ENCODE results near the gene RNASEH1.

Gene RNASEH1

DNA sequence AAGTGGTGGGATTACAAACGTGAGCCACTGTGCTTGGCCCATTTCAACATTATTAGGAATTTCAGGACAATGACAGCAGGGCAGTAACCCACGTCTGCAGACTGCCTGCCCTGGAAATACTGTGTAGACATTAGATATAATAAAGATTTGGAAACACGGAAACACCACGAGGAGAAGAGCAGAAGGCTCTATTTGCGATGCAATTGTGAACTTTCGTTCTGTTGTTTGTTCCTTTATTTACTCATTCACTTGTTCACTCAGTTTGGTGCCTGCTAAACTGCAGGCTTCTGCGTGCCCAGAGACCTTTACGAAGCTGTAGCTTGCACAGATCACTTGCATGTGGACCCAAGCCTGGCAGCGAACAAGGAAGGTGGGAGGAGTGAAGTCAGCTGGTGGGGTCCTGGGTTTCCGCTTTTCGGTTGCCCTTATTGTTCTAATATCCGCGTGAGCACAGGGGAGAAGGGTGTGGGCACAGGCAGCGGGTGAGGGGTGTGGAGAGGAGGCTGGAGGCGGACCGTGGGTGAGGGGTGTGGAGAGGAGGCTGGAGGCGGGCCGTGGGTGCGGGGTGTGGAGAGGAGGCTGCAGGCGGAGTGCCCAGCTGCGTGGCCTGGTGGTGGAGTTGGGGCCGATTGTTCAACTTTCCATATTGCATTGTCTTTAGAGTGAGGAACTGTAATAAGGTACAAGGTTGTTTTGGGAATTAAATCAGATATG, 40.2 kb upstream of the RNASEH1 start:
- DNase-seq (no peak), ATAC-seq (replicated peaks) (no peak)
- peaks cover 6 to 20% of the 10 kb centered on the region in 2 donors for H3K27me3 Mint-ChIP-seq
- no peak overlapping the region for H3K4me3 Mint-ChIP-seq
- H3K9me3 Mint-ChIP-seq: no peaks in the 10 kb centered on the region
- H3K27ac Mint-ChIP-seq: no peak overlapping the region
- H3K4me1 Mint-ChIP-seq (ENCODE audit: low read depth in 2 of 2): no peaks in the 10 kb centered on the region
- peaks cover 3% of the 10 kb centered on the region for H3K36me3 Mint-ChIP-seq (ENCODE audit: insufficient read depth)

DNA sequence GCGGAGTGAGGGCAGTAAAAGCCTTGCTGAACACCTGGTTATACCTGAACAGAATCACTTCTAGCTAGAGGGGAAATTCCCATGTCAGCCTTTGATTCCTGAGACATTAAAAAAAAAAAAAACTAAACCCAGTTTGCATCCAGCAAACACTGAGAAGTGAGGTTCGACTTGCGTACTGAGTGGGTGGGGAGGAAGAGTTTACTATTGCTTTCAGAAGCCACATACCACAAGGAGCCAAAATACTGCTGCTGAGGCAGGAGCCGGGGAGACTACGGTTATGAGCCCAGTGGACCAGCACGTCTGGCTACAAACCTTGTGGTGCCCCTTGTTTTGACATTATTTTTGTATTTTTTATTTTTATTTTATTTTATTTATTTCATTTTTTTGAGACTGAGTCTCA, 39.4 kb upstream of the RNASEH1 start:
- Mint-ChIP-seq H3K9me3 (no peaks in the 10 kb centered on the region), H3K4me3 (no peak overlapping the region), H3K27ac (no peak overlapping the region), H3K36me3 (ENCODE audit: insufficient read depth) (peaks cover 3% of the 10 kb centered on the region), H3K27me3 (peaks cover 6 to 20% of the 10 kb centered on the region in 2 donors), H3K4me1 (ENCODE audit: low read depth in 2 of 2) (no peaks in the 10 kb centered on the region)
- ATAC-seq (replicated peaks) (no peak), DNase-seq (no peak)

DNA sequence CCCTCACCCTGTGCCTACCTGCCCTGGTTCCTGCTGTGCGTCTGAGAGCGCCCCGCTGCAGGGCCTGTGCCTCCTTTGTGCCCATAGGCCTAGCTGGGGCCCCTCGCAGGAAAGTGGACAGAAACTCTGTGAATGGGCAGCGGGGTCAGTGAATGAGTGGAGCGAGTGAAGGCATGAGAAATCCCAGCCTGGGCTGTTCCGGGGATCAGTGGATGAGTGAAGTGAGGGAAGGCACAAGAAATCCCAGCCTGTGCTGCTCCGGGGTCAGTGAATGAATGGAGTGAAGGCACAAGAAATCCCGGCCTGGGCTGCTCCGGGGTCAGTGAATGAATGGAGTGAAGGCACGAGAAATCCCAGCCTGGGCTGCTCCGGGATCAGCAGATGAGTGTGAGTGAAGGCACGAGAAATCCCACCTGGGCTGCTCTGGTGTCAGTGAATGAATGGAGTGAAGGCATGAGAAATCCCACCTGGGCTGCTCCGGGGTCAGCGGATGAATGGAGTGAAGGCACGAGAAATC, 38.8 kb upstream of the RNASEH1 start:
- Mint-ChIP-seq H3K4me1 (ENCODE audit: low read depth in 2 of 2) (no peaks in the 10 kb centered on the region), H3K27me3 (peaks cover 6 to 20% of the 10 kb centered on the region in 2 donors), H3K9me3 (no peaks in the 10 kb centered on the region), H3K27ac (no peak overlapping the region), H3K4me3 (no peak overlapping the region), H3K36me3 (ENCODE audit: insufficient read depth) (peaks cover 3% of the 10 kb centered on the region)
- DNase-seq (no peak), ATAC-seq (replicated peaks) (no peak)

DNA sequence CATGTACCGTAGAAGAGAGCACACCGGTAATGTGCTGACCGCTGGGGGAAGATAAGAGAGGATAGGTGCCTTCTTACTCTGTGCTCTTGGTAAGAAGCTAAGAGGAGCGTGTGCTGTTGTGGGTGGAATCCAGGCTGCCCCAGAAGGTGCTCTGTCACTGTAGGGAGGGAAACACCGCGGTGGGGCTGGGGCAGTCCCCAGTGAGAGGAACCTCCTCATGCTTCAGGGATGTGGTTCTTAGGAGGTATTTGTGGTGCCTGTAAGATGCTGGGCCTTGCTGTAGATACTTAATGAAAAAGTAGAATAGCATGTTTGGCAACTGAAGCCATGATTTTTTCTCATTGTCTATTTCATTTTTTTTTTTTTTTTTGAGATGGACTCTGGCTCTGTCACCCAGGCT, 37.9 kb upstream of the RNASEH1 start:
- H3K4me3 Mint-ChIP-seq: no peak overlapping the region
- H3K4me1 Mint-ChIP-seq (ENCODE audit: low read depth in 2 of 2): no peaks in the 10 kb centered on the region
- DNase-seq (no peak), ATAC-seq (replicated peaks) (no peak)
- no peak overlapping the region for H3K27ac Mint-ChIP-seq
- no peaks in the 10 kb centered on the region for H3K9me3 Mint-ChIP-seq
- H3K27me3 Mint-ChIP-seq: peaks cover 6 to 20% of the 10 kb centered on the region in 2 donors
- peaks cover 3% of the 10 kb centered on the region for H3K36me3 Mint-ChIP-seq (ENCODE audit: insufficient read depth)

DNA sequence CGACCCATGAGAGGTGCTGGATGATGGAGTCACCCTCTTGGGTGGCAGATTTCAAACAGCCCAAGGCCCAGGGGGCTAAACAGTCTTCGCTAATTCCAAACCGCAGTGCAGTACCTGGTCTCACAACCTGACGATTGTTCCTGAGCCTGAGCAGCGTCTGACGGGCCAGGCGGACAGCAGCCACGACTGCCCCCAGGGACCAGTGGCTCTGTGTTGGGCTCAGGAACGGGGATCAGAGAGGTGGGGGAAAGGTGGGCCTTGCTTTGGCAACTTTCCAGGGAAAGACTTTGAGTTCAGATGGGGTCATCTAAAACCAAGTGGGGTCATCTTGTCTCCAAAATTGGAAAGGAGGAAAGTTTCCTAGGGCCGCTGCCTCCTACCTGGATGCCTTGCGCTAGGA, 37.3 kb upstream of the RNASEH1 start:
- H3K27ac Mint-ChIP-seq: no peak overlapping the region
- peaks cover 3% of the 10 kb centered on the region for H3K36me3 Mint-ChIP-seq (ENCODE audit: insufficient read depth)
- DNase-seq (no peak), ATAC-seq (replicated peaks) (no peak)
- H3K4me1 Mint-ChIP-seq (ENCODE audit: low read depth in 2 of 2): no peaks in the 10 kb centered on the region
- peaks cover 6 to 20% of the 10 kb centered on the region in 2 donors for H3K27me3 Mint-ChIP-seq
- H3K4me3 Mint-ChIP-seq: no peak overlapping the region
- no peaks in the 10 kb centered on the region for H3K9me3 Mint-ChIP-seq

DNA sequence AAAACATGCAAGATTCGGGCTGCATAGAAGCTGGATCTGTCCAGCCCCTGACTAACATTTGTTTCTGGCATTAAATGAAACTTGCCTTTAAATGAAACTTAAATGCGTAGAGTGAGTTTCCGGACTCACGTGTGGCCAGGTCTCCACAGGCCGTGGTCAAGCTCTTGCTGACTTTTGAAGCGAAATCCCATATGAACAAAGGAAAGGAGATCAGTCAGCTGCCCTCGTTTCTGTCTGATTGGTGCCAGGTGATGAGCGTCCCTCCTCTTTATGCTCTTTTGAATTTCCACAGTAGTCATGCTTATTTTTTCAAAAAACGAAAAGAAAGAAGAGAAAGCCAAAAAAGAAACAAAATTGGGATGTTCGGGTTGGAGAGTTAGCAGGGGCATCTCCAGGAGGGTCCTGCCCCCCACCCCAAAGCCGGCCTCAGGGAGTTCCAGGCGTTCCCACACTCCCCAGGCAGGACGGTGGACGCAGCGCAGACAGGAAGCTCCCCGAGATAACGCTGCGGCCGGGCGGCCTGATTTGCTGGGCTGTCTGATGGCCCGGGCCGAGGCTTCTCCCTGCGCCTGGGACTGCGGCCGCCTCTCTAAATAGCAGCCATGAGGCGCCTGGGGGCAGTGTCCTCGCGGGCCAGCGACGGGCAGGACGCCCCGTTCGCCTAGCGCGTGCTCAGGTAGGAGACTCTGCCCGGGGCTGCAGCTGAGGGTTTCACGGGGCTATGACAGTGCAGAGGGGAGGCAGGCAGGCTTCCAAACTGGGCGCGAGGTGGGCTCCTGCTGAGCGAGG, 36.6 kb upstream of the RNASEH1 start, which contains the start of gene COLEC11:
TSS of gene COLEC11 (plus strand) at position 620 of the 789 bp plus-strand sequence. CDS start 9,229 bp downstream, outside the sequence.
- Mint-ChIP-seq H3K27me3 (peaks cover 6 to 20% of the 10 kb centered on the region in 2 donors), H3K9me3 (no peaks in the 10 kb centered on the region), H3K4me3 (no peak within 1 kb of the TSS), H3K4me1 (ENCODE audit: low read depth in 2 of 2) (no peaks in the 10 kb centered on the region), H3K27ac (no peak within 1 kb of the TSS), H3K36me3 (ENCODE audit: insufficient read depth) (peaks cover 3% of the 10 kb centered on the region)
- DNase-seq (no peak), ATAC-seq (replicated peaks) (no peak)

DNA sequence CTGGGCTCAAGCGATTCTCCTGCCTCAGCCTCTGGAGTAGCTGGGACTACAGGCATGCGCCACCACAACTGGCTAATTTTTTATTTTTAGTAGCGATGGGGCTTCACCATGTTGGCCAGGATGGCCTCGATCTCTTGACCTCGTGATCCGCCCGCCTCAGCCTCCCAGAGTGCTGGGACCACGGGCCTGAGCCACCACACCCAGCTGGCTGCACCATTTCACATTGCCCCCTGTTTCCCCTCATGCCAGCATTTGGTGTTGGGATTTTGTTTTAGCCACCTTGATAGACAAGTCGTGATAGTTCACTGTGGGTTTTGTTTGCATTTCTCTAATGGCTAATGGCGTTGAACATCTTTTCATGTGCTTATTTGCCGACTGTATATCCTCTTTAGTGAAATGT, 31.0 kb upstream of the RNASEH1 start:
- H3K36me3 Mint-ChIP-seq (ENCODE audit: insufficient read depth): peaks cover 3% of the 10 kb centered on the region
- no peak overlapping the region for H3K4me3 Mint-ChIP-seq
- H3K9me3 Mint-ChIP-seq: no peaks in the 10 kb centered on the region
- DNase-seq (no peak), ATAC-seq (replicated peaks) (no peak)
- no peaks in the 10 kb centered on the region for H3K4me1 Mint-ChIP-seq (ENCODE audit: low read depth in 2 of 2)
- no peaks in the 10 kb centered on the region for H3K27me3 Mint-ChIP-seq
- no peak overlapping the region for H3K27ac Mint-ChIP-seq

DNA sequence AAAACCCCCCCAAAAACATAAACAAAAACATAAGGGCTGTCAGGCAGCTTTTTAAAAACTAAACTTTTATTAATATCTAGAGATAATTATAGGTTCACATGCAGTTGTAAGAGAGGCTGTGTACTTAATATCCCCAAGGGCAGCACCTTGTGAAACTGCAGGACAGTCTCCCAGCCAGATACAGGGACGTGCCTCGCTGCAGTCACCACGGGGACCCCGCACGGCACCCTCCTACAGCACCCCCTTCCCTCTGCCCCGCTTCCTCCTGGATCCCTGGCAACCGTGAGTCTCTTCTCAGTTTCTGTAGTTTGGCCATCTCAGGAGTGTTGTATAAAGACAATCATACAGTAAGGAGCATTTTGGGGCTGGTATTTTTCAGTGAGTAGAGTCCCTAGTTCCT, 30.0 kb upstream of the RNASEH1 start:
- Mint-ChIP-seq H3K36me3 (ENCODE audit: insufficient read depth) (peaks cover 6% of the 10 kb centered on the region), H3K27ac (no peak overlapping the region), H3K4me3 (no peak overlapping the region), H3K9me3 (no peaks in the 10 kb centered on the region), H3K4me1 (ENCODE audit: low read depth in 2 of 2) (no peaks in the 10 kb centered on the region), H3K27me3 (no peaks in the 10 kb centered on the region)
- no peak for ATAC-seq (replicated peaks)
- DNase-seq: no peak

DNA sequence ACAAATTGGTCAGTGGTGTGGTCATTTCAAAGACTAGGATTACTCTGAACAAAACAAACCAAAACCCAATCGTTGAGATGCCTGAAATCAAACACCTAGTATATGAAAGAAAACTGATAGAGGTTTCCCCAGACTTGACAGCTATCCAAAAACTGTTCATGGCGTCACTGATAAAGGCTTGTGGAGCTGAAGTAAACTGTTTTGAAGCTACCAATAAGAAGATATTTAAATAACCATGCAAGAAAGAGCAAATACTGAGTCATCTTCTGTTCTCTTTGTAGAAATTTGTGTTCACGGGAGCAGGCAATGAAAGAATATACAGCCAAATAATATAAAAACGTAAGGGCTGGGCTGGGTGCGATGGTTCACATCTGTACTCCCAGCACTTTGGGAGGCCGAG, 29.3 kb upstream of the RNASEH1 start:
- ATAC-seq (replicated peaks): no peak
- no peak overlapping the region for H3K4me3 Mint-ChIP-seq
- H3K36me3 Mint-ChIP-seq (ENCODE audit: insufficient read depth): peaks cover 12% of the 10 kb centered on the region
- H3K27me3 Mint-ChIP-seq: no peaks in the 10 kb centered on the region
- H3K4me1 Mint-ChIP-seq (ENCODE audit: low read depth in 2 of 2): no peaks in the 10 kb centered on the region
- peak overlapping the region in 1 of 2 donors; percentile 3 for H3K27ac Mint-ChIP-seq
- DNase-seq: no peak
- no peaks in the 10 kb centered on the region for H3K9me3 Mint-ChIP-seq

DNA sequence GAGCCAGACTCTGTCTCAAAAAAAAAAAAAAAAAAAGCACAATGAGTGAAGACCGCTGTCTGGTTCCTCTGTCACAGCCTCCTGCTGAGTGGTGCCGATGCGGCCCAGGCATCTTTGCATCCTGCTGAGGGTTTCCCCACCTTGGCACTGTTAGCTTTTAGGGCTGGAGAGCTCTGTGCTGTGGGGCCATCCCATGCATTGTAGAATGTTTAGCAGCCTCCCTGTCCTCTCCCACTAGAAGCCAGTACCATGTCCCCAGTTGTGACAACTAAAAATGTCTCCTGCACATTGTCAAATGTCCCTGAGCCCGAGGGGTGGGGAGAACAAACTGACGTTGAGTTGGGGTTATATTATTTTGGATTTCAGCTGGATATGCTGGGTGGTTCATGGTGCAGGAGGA, 28.9 kb upstream of the RNASEH1 start:
- Mint-ChIP-seq H3K27ac (peak overlapping the region in 1 of 2 donors; percentile 3), H3K36me3 (ENCODE audit: insufficient read depth) (peaks cover 16% of the 10 kb centered on the region)
- no peak for ATAC-seq (replicated peaks)

DNA sequence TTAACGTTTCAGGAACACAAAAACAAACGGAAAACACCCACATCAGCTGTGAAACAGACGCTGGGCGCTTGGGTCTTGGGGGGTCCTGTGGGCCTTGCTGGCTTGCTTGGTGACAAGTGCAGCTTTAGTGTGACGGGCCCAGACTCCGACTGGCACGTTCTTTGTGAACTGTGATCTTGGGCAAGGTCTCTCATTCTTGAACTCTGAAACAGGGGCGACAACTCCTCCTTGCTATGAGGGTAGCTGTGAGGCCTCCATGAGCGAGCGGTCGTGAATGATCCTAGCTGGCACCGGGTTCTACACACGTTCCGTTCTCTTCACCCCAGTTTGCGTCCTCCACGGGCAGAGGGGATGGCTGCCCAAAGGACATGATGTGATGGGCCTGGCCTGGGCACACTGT, 28.1 kb upstream of the RNASEH1 start:
- H3K4me1 Mint-ChIP-seq (ENCODE audit: low read depth in 2 of 2): no peaks in the 10 kb centered on the region
- H3K27me3 Mint-ChIP-seq: no peaks in the 10 kb centered on the region
- no peaks in the 10 kb centered on the region for H3K9me3 Mint-ChIP-seq

More for the DNA sequence above, 28.9 kb upstream of the RNASEH1 start:
- Mint-ChIP-seq H3K9me3 (no peaks in the 10 kb centered on the region), H3K4me1 (ENCODE audit: low read depth in 2 of 2) (no peaks in the 10 kb centered on the region), H3K27me3 (no peaks in the 10 kb centered on the region), H3K4me3 (no peak overlapping the region)
- DNase-seq: no peak

DNA sequence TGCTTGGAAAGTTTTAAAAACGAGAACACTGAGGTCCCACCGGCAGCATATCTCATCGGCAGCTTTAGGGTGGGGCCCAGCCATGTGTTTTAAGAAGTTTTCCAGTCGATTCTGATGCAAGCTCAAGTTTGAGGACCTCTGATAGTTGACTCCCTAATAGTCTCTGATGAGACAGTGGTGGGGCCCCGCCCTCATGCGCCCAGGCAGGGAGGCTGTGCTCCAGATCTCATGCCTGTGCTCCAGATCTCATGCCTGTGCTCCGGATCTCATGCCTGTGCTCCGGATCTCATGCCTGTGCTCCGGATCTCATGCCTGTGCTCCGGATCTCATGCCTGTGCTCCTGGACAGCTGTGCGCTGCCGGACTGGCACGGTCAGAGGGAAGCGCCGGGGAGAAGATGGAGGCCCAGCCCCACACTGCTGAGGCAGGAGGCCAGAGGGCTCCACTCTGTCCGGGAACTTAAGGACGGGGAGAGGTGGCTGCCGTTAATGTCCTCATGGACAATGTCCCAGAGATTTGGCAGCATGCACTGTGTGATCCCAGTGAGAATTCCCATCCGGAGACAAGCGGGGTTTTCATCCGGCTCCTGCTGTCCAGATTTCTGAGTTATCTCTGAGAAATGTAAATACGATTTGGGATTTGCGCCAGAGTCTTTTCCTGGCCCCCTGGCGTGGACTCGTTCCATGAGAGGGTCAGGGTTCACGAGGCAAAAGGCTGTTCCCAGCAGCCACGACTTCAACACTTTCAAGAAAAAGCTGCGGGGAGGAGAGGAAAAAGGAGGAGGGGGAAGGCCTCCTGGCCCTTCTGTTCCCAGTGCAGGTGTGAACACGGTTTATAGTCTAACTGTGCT, 27.4 kb upstream of the RNASEH1 start:
- Mint-ChIP-seq H3K36me3 (ENCODE audit: insufficient read depth) (peaks cover 32% of the 10 kb centered on the region), H3K27ac (no peak overlapping the region), H3K4me1 (ENCODE audit: low read depth in 2 of 2) (peaks cover 0 to 3% of the 10 kb centered on the region in 2 donors), H3K4me3 (no peak overlapping the region), H3K27me3 (no peaks in the 10 kb centered on the region), H3K9me3 (no peaks in the 10 kb centered on the region)
- ATAC-seq (replicated peaks) (no peak), DNase-seq (no peak)

More for the DNA sequence above, 28.1 kb upstream of the RNASEH1 start:
- peaks cover 24% of the 10 kb centered on the region for H3K36me3 Mint-ChIP-seq (ENCODE audit: insufficient read depth)
- H3K27ac Mint-ChIP-seq: no peak overlapping the region
- DNase-seq: no peak
- no peak overlapping the region for H3K4me3 Mint-ChIP-seq
- no peak for ATAC-seq (replicated peaks)

DNA sequence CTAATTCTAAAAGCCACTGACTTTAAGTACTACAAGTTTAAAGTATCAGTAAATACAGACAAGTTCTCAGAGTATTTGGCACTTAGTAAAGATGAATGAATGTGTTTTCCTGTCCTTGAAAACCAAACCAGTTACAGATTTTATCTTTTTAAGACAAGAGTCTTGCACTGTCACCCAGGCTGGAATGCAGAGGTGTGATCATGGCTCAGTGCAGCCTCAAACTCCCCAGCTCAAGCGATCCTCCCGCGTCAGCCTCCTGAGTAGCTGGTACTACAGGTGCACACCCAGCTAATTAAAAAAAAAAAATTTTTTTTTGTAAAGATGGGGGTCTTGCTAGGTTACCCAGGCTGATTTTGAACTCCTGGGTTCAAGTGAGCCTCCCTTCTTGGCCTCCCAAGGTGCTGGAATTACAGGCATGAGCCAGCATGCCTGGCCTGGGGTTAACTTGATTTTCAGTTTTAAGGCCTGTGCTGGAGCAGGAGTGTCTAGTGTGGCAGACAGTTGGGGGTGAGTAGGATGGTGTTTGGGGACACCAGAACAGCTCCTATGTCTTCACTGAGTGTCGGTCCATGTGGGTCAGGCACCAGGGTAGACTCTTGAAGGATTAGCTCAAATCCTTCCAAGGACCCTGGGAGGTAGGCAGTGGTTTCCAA, 26.6 kb upstream of the RNASEH1 start:
- Mint-ChIP-seq H3K27ac (no peak overlapping the region), H3K36me3 (ENCODE audit: insufficient read depth) (peaks cover 39% of the 10 kb centered on the region), H3K9me3 (no peaks in the 10 kb centered on the region), H3K4me3 (no peak overlapping the region), H3K4me1 (ENCODE audit: low read depth in 2 of 2) (peaks cover 0 to 8% of the 10 kb centered on the region in 2 donors), H3K27me3 (no peaks in the 10 kb centered on the region)
- no peak for ATAC-seq (replicated peaks)
- DNase-seq: no peak

Data from effector memory CD8-positive, alpha-beta T cell (primary cell).